ENCODE results near the gene ANAPC1.
"Not testable (repeated sequence)": the region's sequence is repeated elsewhere in the genome, so short reads cannot be mapped to it uniquely, and the experiment has no call there.

The ANAPC1 gene

DNA sequence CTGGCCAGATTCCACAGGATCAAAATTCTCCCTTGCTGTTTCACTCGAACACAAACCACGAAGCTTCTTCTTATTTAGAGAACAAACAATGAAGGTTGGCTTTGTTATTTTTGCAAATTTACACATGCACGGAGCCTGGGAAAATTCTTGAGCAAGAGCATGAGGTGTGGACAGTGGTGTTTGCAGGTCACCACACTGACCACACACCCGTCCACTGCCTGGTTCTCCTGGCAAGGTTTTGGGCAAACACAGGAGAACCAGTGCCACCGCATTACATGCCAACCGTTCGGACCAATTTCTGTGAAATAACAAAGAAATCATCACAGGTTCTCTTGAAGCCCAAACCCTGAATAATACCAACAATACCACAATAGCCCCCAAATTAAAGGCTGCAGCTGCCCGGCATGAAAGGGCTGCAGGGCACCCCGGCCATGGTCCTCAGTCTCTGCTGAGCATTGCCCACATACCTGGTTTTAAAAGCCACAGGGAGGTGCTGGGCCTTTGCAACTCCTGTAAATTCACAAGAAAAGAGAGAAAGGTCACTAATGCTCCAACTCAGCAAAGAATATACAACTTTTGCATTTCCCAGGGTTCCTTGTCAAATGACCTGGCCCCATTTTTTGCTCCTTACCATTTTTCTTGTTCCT is 154.1 kb downstream of the ANAPC1 start:
- not testable (repeated sequence) for DNase-seq

- not testable (repeated sequence) for DNase-seq
Measured at GRCh38 chr2:111727611-111728110, 156.3 kb downstream of the ANAPC1 start.

DNA sequence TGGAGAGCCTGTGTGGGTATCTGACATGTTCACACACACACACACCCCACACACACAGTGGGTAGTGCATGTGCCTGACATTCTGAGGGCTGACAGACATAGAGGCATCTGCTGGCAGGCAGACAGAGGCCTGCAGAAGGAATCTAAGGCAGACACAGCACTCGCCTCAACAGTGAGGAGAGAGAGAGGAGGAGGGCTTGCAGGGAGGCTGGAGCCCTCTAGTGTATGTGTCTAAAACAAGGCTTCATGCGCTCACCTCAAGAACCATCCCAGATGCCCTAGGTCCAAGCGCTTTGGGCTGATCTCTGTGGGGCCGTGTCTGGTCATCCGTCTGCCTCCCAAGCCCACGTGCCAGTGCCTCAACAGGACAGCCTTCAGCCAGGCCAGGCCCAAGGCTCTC is 158.3 kb downstream of the ANAPC1 start:
- not testable (repeated sequence) for DNase-seq

DNA sequence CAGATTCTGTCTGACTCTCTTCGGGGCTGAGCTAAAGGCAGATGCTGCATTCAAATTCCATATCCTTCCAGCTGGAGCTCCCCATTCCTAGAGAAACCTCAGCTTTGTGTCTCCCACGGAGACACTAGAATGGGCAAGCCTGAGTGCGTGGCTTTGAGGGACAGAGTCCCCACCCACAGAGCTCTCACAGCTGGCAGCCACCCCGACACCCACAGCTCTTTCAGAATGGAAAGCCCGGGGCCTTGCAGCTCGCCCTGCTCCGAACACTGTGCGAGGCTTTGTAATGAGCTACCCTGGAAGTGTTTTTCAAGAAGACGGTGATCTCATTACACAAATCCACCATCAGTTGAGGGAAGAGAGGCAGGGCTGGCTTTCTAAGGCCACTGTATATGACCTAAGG is 164.4 kb downstream of the ANAPC1 start:
- DNase-seq = not testable (repeated sequence)
